Activated CD8-positive, alpha-beta T cell treated with anti-CD3 and anti-CD28 coated beads for 36 hours (primary cell): ENCODE measurements around the gene SIVA1. TPM values are rescaled to one million over a fixed set of nuclear protein-coding genes. Genes with fewer than 3 reads are reported as not detected.

Source experiments
- ATAC-seq: fragments of 200-7000 bp; cut with Tn5 transposase; one replicate; pipeline ENCODE4 v1.10.0; 2021; ENCODE audit warnings: mild to moderate bottlenecking, moderate library complexity
- CTCF ChIA-PET: fragments of 350-600 bp; sonication (Branson Sonifier 250); formaldehyde crosslinking; loops from one replicate; lab custom pipeline; 2021; ENCODE audit warnings: antibody characterized with exemption; lab: Charles Lee
- POLR2A ChIA-PET: fragments of 350-600 bp; sonication (Branson Sonifier 250); formaldehyde crosslinking; loops from one replicate; lab custom pipeline; 2021; ENCODE audit warnings: antibody characterized with exemption; lab: Charles Lee
- DNase-seq: peaks from one replicate; pipeline ENCODE4 v3.0.0-alpha.2; 2020
- H3K27ac Mint-ChIP-seq: one replicate; pipeline ENCODE4 v1.8.0; 2021; ENCODE audit warnings: mild to moderate bottlenecking, mixed read lengths
- H3K27me3 Mint-ChIP-seq: one replicate; pipeline ENCODE4 v1.8.0; 2021; ENCODE audit warnings: mixed read lengths
- H3K36me3 Mint-ChIP-seq: one replicate; pipeline ENCODE4 v1.8.0; 2021; ENCODE audit warnings: low read depth, mixed read lengths
- H3K4me1 Mint-ChIP-seq: one replicate; pipeline ENCODE4 v1.8.0; 2021; ENCODE audit warnings: low read depth, mixed read lengths
- H3K4me3 Mint-ChIP-seq: one replicate; pipeline ENCODE4 v1.8.0; 2021; ENCODE audit warnings: mild to moderate bottlenecking, moderate library complexity, mixed read lengths
- H3K9me3 Mint-ChIP-seq: one replicate; pipeline ENCODE4 v1.8.0; 2021; ENCODE audit warnings: mixed read lengths
- CTCF ChIP-seq: fragments of 200-600 bp; IDR thresholded peaks from one replicate; pipeline ENCODE4 v1.8.0; 2022; ENCODE audit warnings: antibody characterized with exemption, mild to moderate bottlenecking
- intact Hi-C: fragments of 100-400 bp; cut with micrococcal nuclease; formaldehyde crosslinking; loops from one replicate; pipeline ENCODE4 v1.10.0; 2022
- total RNA-seq, 2 experiments: library from RNA; stranded (reverse); gene quantifications; one replicate each; pipeline ENCODE4 v1.2.3, GENCODE V29; 2021

SIVA1 gene
- total RNA-seq, 2 experiments from 2014 or later: 115 to 125 TPM

GRCh38 chr14:104743461-104744380 is 9.2 kb upstream of the SIVA1 start:
- Mint-ChIP-seq H3K27ac (no peak overlapping the region), H3K4me3 (no peak overlapping the region), H3K36me3 (no peaks in the 10 kb centered on the region), H3K4me1 (peaks cover 20% of the 10 kb centered on the region), H3K9me3 (no peaks in the 10 kb centered on the region), H3K27me3 (no peaks in the 10 kb centered on the region)
- ChIA-PET POLR2A (interaction anchor here (1.2 kb wide), 1 partner anchor 9 kb away, joined by 5 read pairs; the partner anchor contains the start of gene SIVA1), CTCF (interaction anchor here (1.2 kb wide), 1 partner anchor 20 kb away, joined by 4 read pairs; no protein-coding TSS in a partner anchor)
- intact Hi-C loops: no loop called here
- TF ChIP-seq CTCF: no peak
- no peak for DNase-seq
- no peak for ATAC-seq

GRCh38 chr14:104744484-104744883 is 8.5 kb upstream of the SIVA1 start:
- H3K4me3 Mint-ChIP-seq: no peak overlapping the region
- H3K9me3 Mint-ChIP-seq: no peaks in the 10 kb centered on the region
- H3K4me1 Mint-ChIP-seq: peaks cover 20% of the 10 kb centered on the region
- H3K27me3 Mint-ChIP-seq: no peaks in the 10 kb centered on the region
- no peak for TF ChIP-seq CTCF
- ATAC-seq: no peak
- intact Hi-C loops: no loop called here
- ChIA-PET CTCF (interaction anchor here (1.2 kb wide), 1 partner anchor 21 kb away, joined by 4 read pairs; no protein-coding TSS in a partner anchor), POLR2A (no interaction called here)
- DNase-seq: no peak
- no peak overlapping the region for H3K27ac Mint-ChIP-seq
- H3K36me3 Mint-ChIP-seq: no peaks in the 10 kb centered on the region

GRCh38 chr14:104745431-104745830 is 7.5 kb upstream of the SIVA1 start:
- H3K4me3 Mint-ChIP-seq: no peak overlapping the region
- peaks cover 20% of the 10 kb centered on the region for H3K4me1 Mint-ChIP-seq
- no peaks in the 10 kb centered on the region for H3K27me3 Mint-ChIP-seq
- POLR2A ChIA-PET: no interaction called here
- no peak for DNase-seq
- H3K9me3 Mint-ChIP-seq: no peaks in the 10 kb centered on the region
- CTCF ChIA-PET: interaction anchor here (1.2 kb wide), 1 partner anchor 22 kb away, joined by 4 read pairs; no protein-coding TSS in a partner anchor
- no peak for ATAC-seq
- intact Hi-C loops: no loop called here
- peak overlapping the region; percentile 76 for H3K27ac Mint-ChIP-seq
- no peaks in the 10 kb centered on the region for H3K36me3 Mint-ChIP-seq
- no peak for TF ChIP-seq CTCF

- peak; percentile 77 for DNase-seq
- no peaks in the 10 kb centered on the region for H3K36me3 Mint-ChIP-seq
- ATAC-seq: peak; percentile 75
- intact Hi-C loops: no loop called here
- ChIA-PET CTCF (no interaction called here), POLR2A (no interaction called here)
- H3K4me3 Mint-ChIP-seq: no peak overlapping the region
- peaks cover 20% of the 10 kb centered on the region for H3K4me1 Mint-ChIP-seq
- H3K27me3 Mint-ChIP-seq: no peaks in the 10 kb centered on the region
- H3K27ac Mint-ChIP-seq: peak overlapping the region; percentile 76
- H3K9me3 Mint-ChIP-seq: no peaks in the 10 kb centered on the region
- no peak for TF ChIP-seq CTCF
These were observed 6.8 kb upstream of the SIVA1 start for GRCh38 chr14:104746071-104746545.

GRCh38 chr14:104746934-104747481 is 5.9 kb upstream of the SIVA1 start:
- Mint-ChIP-seq H3K4me1 (peaks cover 20% of the 10 kb centered on the region), H3K9me3 (no peaks in the 10 kb centered on the region), H3K36me3 (no peaks in the 10 kb centered on the region), H3K4me3 (no peak overlapping the region), H3K27me3 (no peaks in the 10 kb centered on the region), H3K27ac (no peak overlapping the region)
- POLR2A ChIA-PET: no interaction called here
- no peak for ATAC-seq
- DNase-seq: no peak
- intact Hi-C loops: no loop called here
- TF ChIP-seq CTCF: no peak
- CTCF ChIA-PET: no interaction called here
